Loucy (cell line): ENCODE results near the gene MUC20.

Experiments used
- EZH2phosphoT487 ChIP-seq: fragments of 200-600 bp; IDR thresholded peaks from 2 replicates; pipeline ENCODE4 v1.6.1; 2018; ENCODE audit warnings: antibody characterized with exemption, mild to moderate bottlenecking, moderate library complexity, borderline replicate concordance
- TF ChIP-seq, protein P1 (sequence below): fragments of 200-600 bp; sonication (generic); conservative IDR thresholded peaks from 2 replicates; pipeline ENCODE4 v1.5.1; 2014; ENCODE audit warnings: mild to moderate bottlenecking, antibody characterized with exemption, low read length

DNA sequence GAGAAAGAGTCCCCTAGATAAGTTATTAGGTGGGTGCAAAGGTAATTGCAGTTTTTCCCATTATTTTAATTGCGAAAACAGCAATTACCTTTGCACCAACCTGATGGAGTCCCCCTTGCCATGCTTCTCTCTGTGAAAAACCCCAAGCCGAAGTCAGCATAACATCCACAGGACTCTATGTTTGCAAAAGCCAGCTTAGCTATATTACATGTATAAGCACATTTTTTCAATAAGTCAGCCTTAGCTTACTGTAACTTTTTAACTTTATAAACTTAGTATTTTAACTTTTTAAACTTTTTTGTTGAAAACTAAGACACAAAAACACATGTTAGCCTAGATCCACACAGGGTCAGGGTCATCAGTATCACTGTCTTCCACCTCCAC, 21.4 kb upstream of the MUC20 start:
- TF ChIP-seq, protein P1, sequence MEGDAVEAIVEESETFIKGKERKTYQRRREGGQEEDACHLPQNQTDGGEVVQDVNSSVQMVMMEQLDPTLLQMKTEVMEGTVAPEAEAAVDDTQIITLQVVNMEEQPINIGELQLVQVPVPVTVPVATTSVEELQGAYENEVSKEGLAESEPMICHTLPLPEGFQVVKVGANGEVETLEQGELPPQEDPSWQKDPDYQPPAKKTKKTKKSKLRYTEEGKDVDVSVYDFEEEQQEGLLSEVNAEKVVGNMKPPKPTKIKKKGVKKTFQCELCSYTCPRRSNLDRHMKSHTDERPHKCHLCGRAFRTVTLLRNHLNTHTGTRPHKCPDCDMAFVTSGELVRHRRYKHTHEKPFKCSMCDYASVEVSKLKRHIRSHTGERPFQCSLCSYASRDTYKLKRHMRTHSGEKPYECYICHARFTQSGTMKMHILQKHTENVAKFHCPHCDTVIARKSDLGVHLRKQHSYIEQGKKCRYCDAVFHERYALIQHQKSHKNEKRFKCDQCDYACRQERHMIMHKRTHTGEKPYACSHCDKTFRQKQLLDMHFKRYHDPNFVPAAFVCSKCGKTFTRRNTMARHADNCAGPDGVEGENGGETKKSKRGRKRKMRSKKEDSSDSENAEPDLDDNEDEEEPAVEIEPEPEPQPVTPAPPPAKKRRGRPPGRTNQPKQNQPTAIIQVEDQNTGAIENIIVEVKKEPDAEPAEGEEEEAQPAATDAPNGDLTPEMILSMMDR, result no peak
- no peak for TF ChIP-seq EZH2phosphoT487
